Prostate gland (tissue), 2 donors: Measurements from ENCODE around the gene DBN1.

Source experiments
- CTCF ChIP-seq, 4 experiments: fragments of 200-600 bp in 2 of 4; fragments of 450-650 bp in 2 of 4; sonication (generic) in 2 of 4; IDR thresholded peaks; 1 replicate in 3 of 4; 2 replicates in 1 of 4; pipeline ENCODE4 v1.5.1; 2016 to 2019; ENCODE audit warnings: antibody characterized with exemption in 4 of 4, mild to moderate bottlenecking in 2 of 4, moderate library complexity in 2 of 4
- POLR2A ChIP-seq: fragments of 450-650 bp; IDR thresholded peaks from one replicate; pipeline ENCODE4 v1.6.1; 2016; ENCODE audit warnings: antibody characterized with exemption, mild to moderate bottlenecking
- POLR2AphosphoS5 ChIP-seq: sonication (generic); formaldehyde crosslinking; IDR thresholded peaks from one replicate; pipeline ENCODE4 v1.6.1; 2017; ENCODE audit warnings: antibody characterized with exemption

GRCh38 chr5:177507596-177508220 is 34.3 kb upstream of the DBN1 start:
- TF ChIP-seq POLR2A (no peak), CTCF (IDR thresholded peaks at IDR 0.05) (no peak), POLR2AphosphoS5 (no peak)
